OCI-LY1 (cell line): ENCODE data around the gene POLD4.

Source experiments
- H2AFZ ChIP-seq: fragments of 200-600 bp; sonication (generic), shearing (Covaris generic); 2 replicates; pipeline ENCODE4 v1.6.0; 2014; ENCODE audit warnings: antibody characterized with exemption, mild to moderate bottlenecking, low read length
- H3F3A ChIP-seq: fragments of 200-600 bp; sonication (generic), shearing (Covaris generic); 2 replicates; pipeline ENCODE4 v1.6.0; 2014; ENCODE audit warnings: mild to moderate bottlenecking, antibody characterized with exemption, low read length, moderate library complexity; ENCODE audit not compliant: insufficient read depth
- H3K27ac ChIP-seq: fragments of 200-600 bp; sonication (generic); 2 replicates; pipeline ENCODE4 v1.5.1; 2014; ENCODE audit warnings: low read length, mixed run types, mild to moderate bottlenecking, low read depth; ENCODE audit not compliant: poor library complexity, severe bottlenecking
- H3K27me3 ChIP-seq: fragments of 200-600 bp; sonication (generic); 2 replicates; pipeline ENCODE4 v1.6.0; 2014; ENCODE audit warnings: antibody characterized with exemption, mild to moderate bottlenecking, low read length, moderate library complexity; ENCODE audit not compliant: insufficient read depth
- H3K36me3 ChIP-seq: fragments of 200-600 bp; sonication (generic); 2 replicates; pipeline ENCODE4 v1.6.1; 2014; ENCODE audit warnings: mild to moderate bottlenecking, antibody characterized with exemption, low read length, moderate library complexity, mixed read lengths; ENCODE audit not compliant: insufficient read depth
- H3K4me1 ChIP-seq: fragments of 200-600 bp; sonication (generic); 2 replicates; pipeline ENCODE4 v1.5.1; 2014; ENCODE audit warnings: mild to moderate bottlenecking, low read length, moderate library complexity; ENCODE audit not compliant: insufficient read depth, severe bottlenecking
- H3K4me2 ChIP-seq: fragments of 200-600 bp; sonication (generic), shearing (Covaris generic); 2 replicates; pipeline ENCODE4 v1.6.1; 2014; ENCODE audit warnings: low read length
- H3K4me3 ChIP-seq: fragments of 200-600 bp; sonication (generic); 2 replicates; pipeline ENCODE4 v1.5.1; 2014; ENCODE audit warnings: low read length, low read depth, mild to moderate bottlenecking, mixed read lengths; ENCODE audit not compliant: poor library complexity, severe bottlenecking
- H3K79me2 ChIP-seq: fragments of 200-600 bp; shearing (Covaris generic); 2 replicates; pipeline ENCODE4 v1.6.1; 2016; ENCODE audit warnings: mixed run types, low read length, mixed read lengths; ENCODE audit not compliant: insufficient read depth
- H3K9ac ChIP-seq: fragments of 200-600 bp; sonication (generic), shearing (Covaris generic); 2 replicates; pipeline ENCODE4 v1.6.1; 2014; ENCODE audit warnings: mild to moderate bottlenecking, low read length, mixed read lengths
- H3K9me2 ChIP-seq: fragments of 200-600 bp; sonication (generic), shearing (Covaris generic); 2 replicates; pipeline ENCODE4 v1.6.1; 2014; ENCODE audit warnings: low read depth, mild to moderate bottlenecking, low read length, mixed read lengths
- H3K9me3 ChIP-seq: fragments of 200-600 bp; shearing (Covaris generic); 2 replicates; pipeline ENCODE4 v1.6.1; 2014; ENCODE audit warnings: low read length, mixed read lengths
- H4K20me1 ChIP-seq: fragments of 200-600 bp; sonication (generic), shearing (Covaris generic); 2 replicates; pipeline ENCODE4 v1.6.0; 2016; ENCODE audit warnings: mild to moderate bottlenecking, low read length; ENCODE audit not compliant: insufficient read depth
- CTCF ChIP-seq: fragments of 200-600 bp; sonication (generic), shearing (Covaris generic); IDR thresholded peaks from 2 replicates; pipeline ENCODE4 v1.5.1; 2017; ENCODE audit warnings: mild to moderate bottlenecking, antibody characterized with exemption, low read length, moderate library complexity, mixed read lengths
- EZH2 ChIP-seq: fragments of 200-600 bp; sonication (generic), shearing (Covaris generic); IDR thresholded peaks from 2 replicates; pipeline ENCODE4 v1.8.0; 2017; ENCODE audit warnings: borderline replicate concordance, mixed run types, mild to moderate bottlenecking, antibody characterized with exemption, low read length, moderate library complexity, mixed read lengths

Gene POLD4

GRCh38 chr11:67370351-67371076 lies 17.2 kb upstream of the POLD4 start:
- H3K9me2 ChIP-seq, result no peaks in the 10 kb centered on the region
- peaks cover 15% of the 10 kb centered on the region for H3K4me1 ChIP-seq
- H3K27ac ChIP-seq, result no peak overlapping the region
- TF ChIP-seq EZH2 (no peak), CTCF (no peak)
- 0 out of 2 replicates have a peak, but pooled peaks cover 11% of the 10 kb centered on the region for H3K27me3 ChIP-seq
- H3F3A ChIP-seq, result no peaks in the 10 kb centered on the region
- H3K9ac ChIP-seq, result no peak overlapping the region
- no peak overlapping the region for H2AFZ ChIP-seq
- H3K36me3 ChIP-seq, result no peaks in the 10 kb centered on the region
- H3K9me3 ChIP-seq, result no peaks in the 10 kb centered on the region
- no peak overlapping the region for H3K4me2 ChIP-seq
- H4K20me1 ChIP-seq, result no peaks in the 10 kb centered on the region
- H3K4me3 ChIP-seq, result no peak overlapping the region
- no peaks in the 10 kb centered on the region for H3K79me2 ChIP-seq

GRCh38 chr11:67369801-67370284 lies 16.5 kb upstream of the POLD4 start:
- H3K79me2 ChIP-seq, result no peaks in the 10 kb centered on the region
- no peak overlapping the region for H3K27ac ChIP-seq
- H3K9me3 ChIP-seq, result no peaks in the 10 kb centered on the region
- H3K36me3 ChIP-seq, result no peaks in the 10 kb centered on the region
- peaks cover 20% of the 10 kb centered on the region for H3K4me1 ChIP-seq
- H3K27me3 ChIP-seq, result 0 out of 2 replicates have a peak, but pooled peaks cover 11% of the 10 kb centered on the region
- H3K9me2 ChIP-seq, result no peaks in the 10 kb centered on the region
- H3K9ac ChIP-seq, result no peak overlapping the region
- H3K4me2 ChIP-seq, result no peak overlapping the region
- H3F3A ChIP-seq, result no peaks in the 10 kb centered on the region
- TF ChIP-seq EZH2 (no peak), CTCF (no peak)
- no peaks in the 10 kb centered on the region for H4K20me1 ChIP-seq
- no peak overlapping the region for H2AFZ ChIP-seq
- H3K4me3 ChIP-seq, result no peak overlapping the region

- H3K79me2 ChIP-seq, result no peaks in the 10 kb centered on the region
- H3K27ac ChIP-seq, result no peak overlapping the region
- peaks cover 23% of the 10 kb centered on the region for H3K4me1 ChIP-seq
- H3K36me3 ChIP-seq, result no peaks in the 10 kb centered on the region
- TF ChIP-seq CTCF (no peak), EZH2 (no peak)
- no peak overlapping the region for H3K4me2 ChIP-seq
- no peak overlapping the region for H3K9ac ChIP-seq
- H3K9me3 ChIP-seq, result no peaks in the 10 kb centered on the region
- no peaks in the 10 kb centered on the region for H3F3A ChIP-seq
- no peaks in the 10 kb centered on the region for H3K9me2 ChIP-seq
- H3K27me3 ChIP-seq, result 0 out of 2 replicates have a peak, but pooled peaks cover 11% of the 10 kb centered on the region
- H3K4me3 ChIP-seq, result no peak overlapping the region
- H4K20me1 ChIP-seq, result no peaks in the 10 kb centered on the region
- H2AFZ ChIP-seq, result no peak overlapping the region
Measured at GRCh38 chr11:67369275-67369674, 15.9 kb upstream of the POLD4 start.
